ENCODE data around the gene STON1. TPM values are rescaled to one million over a fixed set of nuclear protein-coding genes. Genes with fewer than 3 reads are reported as not detected.

Gene STON1
- total RNA-seq, 6 experiments from 2014 or later, result 1.1 to 4.3 (median 1.6) TPM

GRCh38 chr2:48532824-48533223 is 2.9 kb downstream of the STON1 start:
- intact Hi-C loops (cut with DNase I), result no loop called here
- TF ChIP-seq CTCF (IDR thresholded peaks at IDR 0.05) (no peak), POLR2A (IDR thresholded peaks at IDR 0.05) (no peak)
- no peak for ATAC-seq
- H3K27ac ChIP-seq, result no peak overlapping the region
- H3K4me1 ChIP-seq, result peaks cover 0 to 7% (median 0%) of the 10 kb centered on the region in 4 donors
- WGBS (ENCODE audit: insufficient coverage, low coverage, low lambda C conversion rate, missing lambda C conversion rate), result 100% methylated on average over 5 of the region's 5 CpGs
- H3K9me3 ChIP-seq, result no peaks in the 10 kb centered on the region
- H3K27me3 ChIP-seq, result no peaks in the 10 kb centered on the region
- H3K4me3 ChIP-seq, result no peak overlapping the region
- no peak for DNase-seq
- no peaks in the 10 kb centered on the region for H3K36me3 ChIP-seq

- 74% methylated on average over 5 of the region's 5 CpGs for WGBS (ENCODE audit: insufficient coverage, low coverage, low lambda C conversion rate, missing lambda C conversion rate)
- no peaks in the 10 kb centered on the region for H3K9me3 ChIP-seq
- no peaks in the 10 kb centered on the region for H3K36me3 ChIP-seq
- no peak overlapping the region for H3K27ac ChIP-seq
- DNase-seq (no peak), ATAC-seq (no peak)
- H3K4me1 ChIP-seq, result peaks cover 0 to 7% (median 0%) of the 10 kb centered on the region in 4 donors
- intact Hi-C loops (cut with DNase I), result no loop called here
- H3K4me3 ChIP-seq, result no peak overlapping the region
- no peaks in the 10 kb centered on the region for H3K27me3 ChIP-seq
- TF ChIP-seq POLR2A (IDR thresholded peaks at IDR 0.05) (no peak), CTCF (IDR thresholded peaks at IDR 0.05) (no peak)
These were observed 4.8 kb downstream of the STON1 start for GRCh38 chr2:48534781-48535180.

GRCh38 chr2:48540237-48540935 is 10.4 kb downstream of the STON1 start:
- no peaks in the 10 kb centered on the region for H3K36me3 ChIP-seq
- WGBS (ENCODE audit: insufficient coverage, low coverage, low lambda C conversion rate, missing lambda C conversion rate), result 93% methylated on average over 2 of the region's 7 CpGs
- no peak overlapping the region for H3K27ac ChIP-seq
- ATAC-seq (no peak), DNase-seq (no peak)
- no peak overlapping the region for H3K4me3 ChIP-seq
- intact Hi-C loops (cut with DNase I), result no loop called here
- TF ChIP-seq POLR2A (IDR thresholded peaks at IDR 0.05) (no peak), CTCF (IDR thresholded peaks at IDR 0.05) (no peak)
- no peaks in the 10 kb centered on the region for H3K4me1 ChIP-seq
- no peaks in the 10 kb centered on the region for H3K27me3 ChIP-seq
- no peaks in the 10 kb centered on the region for H3K9me3 ChIP-seq

- Histone ChIP-seq H3K36me3 (no peaks in the 10 kb centered on the region), H3K27me3 (no peaks in the 10 kb centered on the region), H3K9me3 (no peaks in the 10 kb centered on the region), H3K27ac (no peak overlapping the region), H3K4me3 (no peak overlapping the region), H3K4me1 (no peaks in the 10 kb centered on the region)
- intact Hi-C loops (cut with DNase I), result no loop called here
- ATAC-seq, result no peak
- TF ChIP-seq POLR2A (IDR thresholded peaks at IDR 0.05) (no peak), CTCF (IDR thresholded peaks at IDR 0.05) (no peak)
- WGBS (ENCODE audit: insufficient coverage, low coverage, low lambda C conversion rate, missing lambda C conversion rate), result 78% methylated on average over 7 of the region's 7 CpGs
- DNase-seq, result no peak
These were observed 11.9 kb downstream of the STON1 start for GRCh38 chr2:48541666-48542389.

All from right lobe of liver (tissue), 6 donors.